Smooth muscle cell of the brain vasculature (primary cell): Measurements from ENCODE around the gene PSMD1.
A peak's percentile ranks its signal among the peaks of the same experiment; 100 is the strongest.
"Not testable (repeated sequence)": the region's sequence is repeated elsewhere in the genome, so short reads cannot be mapped to it uniquely, and the experiment has no call there.

Experiments used
- DNase-seq: peaks from one replicate; pipeline ENCODE4 v3.0.0-alpha.2; 2012; ENCODE audit warnings: low read depth, low spot score

PSMD1 gene

GRCh38 chr2:231152800-231153557 is 96.3 kb downstream of the PSMD1 start:
- no peak for DNase-seq

GRCh38 chr2:231159306-231159705 is 102.6 kb downstream of the PSMD1 start:
- DNase-seq = no peak

- DNase-seq = no peak
Observed at GRCh38 chr2:231160701-231161100, 104.0 kb downstream of the PSMD1 start.

- DNase-seq = no peak
Observed at GRCh38 chr2:231161252-231161839, 104.7 kb downstream of the PSMD1 start.

GRCh38 chr2:231161877-231162329 is 105.2 kb downstream of the PSMD1 start:
- peak; percentile 92 for DNase-seq

GRCh38 chr2:231163011-231163410 is 106.3 kb downstream of the PSMD1 start:
- DNase-seq = no peak

- no peak for DNase-seq
Observed at GRCh38 chr2:231163414-231164095, 106.9 kb downstream of the PSMD1 start.

- DNase-seq = no peak
Observed at GRCh38 chr2:231167745-231168459, 111.2 kb downstream of the PSMD1 start.

GRCh38 chr2:231168460-231169139 is 111.9 kb downstream of the PSMD1 start:
- DNase-seq = no peak

- no peak for DNase-seq
Observed at GRCh38 chr2:231169488-231169887, 112.8 kb downstream of the PSMD1 start.

- DNase-seq = no peak
Observed at GRCh38 chr2:231170055-231170454, 113.4 kb downstream of the PSMD1 start.

- DNase-seq = no peak
Observed at GRCh38 chr2:231172025-231172424, 115.4 kb downstream of the PSMD1 start.

GRCh38 chr2:231174211-231174651 is 117.6 kb downstream of the PSMD1 start:
- DNase-seq = no peak

- no peak for DNase-seq
Observed at GRCh38 chr2:231176066-231176465, 119.4 kb downstream of the PSMD1 start.

GRCh38 chr2:231177156-231178025 is 120.7 kb downstream of the PSMD1 start:
- DNase-seq = no peak

- DNase-seq = not testable (repeated sequence)
Observed at GRCh38 chr2:231178805-231179204, 122.1 kb downstream of the PSMD1 start.

GRCh38 chr2:231181860-231182512 is 125.3 kb downstream of the PSMD1 start:
- no peak for DNase-seq

- DNase-seq = no peak
Observed at GRCh38 chr2:231182513-231182899, 125.8 kb downstream of the PSMD1 start.

- DNase-seq = no peak
Observed at GRCh38 chr2:231183851-231184250, 127.2 kb downstream of the PSMD1 start.

- no peak for DNase-seq
Observed at GRCh38 chr2:231184319-231184718, 127.7 kb downstream of the PSMD1 start.
